GM12874 (cell line): ENCODE results near the gene ATF1.

ENCODE experiments used
- TF ChIP-seq, protein P1 (sequence below): IDR thresholded peaks from 2 replicates; pipeline ENCODE4 v1.5.1; 2011; ENCODE audit warnings: low read depth, mild to moderate bottlenecking, control low read depth, low read length, moderate library complexity; ENCODE audit not compliant: insufficient read depth

Gene ATF1

DNA sequence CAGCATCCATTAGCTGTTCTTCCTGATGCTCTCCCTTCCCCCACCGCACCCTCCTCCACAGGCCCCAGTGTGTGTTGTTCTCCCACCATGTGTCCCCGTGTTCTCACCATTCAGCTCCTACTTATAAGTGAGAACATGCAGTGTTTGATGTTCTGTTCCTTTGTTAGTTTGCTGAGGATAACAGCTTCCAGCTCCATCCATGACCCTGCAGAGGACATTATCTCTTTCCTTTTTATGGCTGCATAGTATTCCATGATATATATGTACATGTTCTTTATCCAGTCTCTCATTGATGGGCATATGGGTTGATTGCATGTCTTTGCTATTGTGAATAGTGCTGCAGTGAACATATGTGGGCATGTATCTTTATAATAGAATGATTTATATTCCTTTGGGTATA lies 9.0 kb downstream of the ATF1 start:
- TF ChIP-seq, protein P1, sequence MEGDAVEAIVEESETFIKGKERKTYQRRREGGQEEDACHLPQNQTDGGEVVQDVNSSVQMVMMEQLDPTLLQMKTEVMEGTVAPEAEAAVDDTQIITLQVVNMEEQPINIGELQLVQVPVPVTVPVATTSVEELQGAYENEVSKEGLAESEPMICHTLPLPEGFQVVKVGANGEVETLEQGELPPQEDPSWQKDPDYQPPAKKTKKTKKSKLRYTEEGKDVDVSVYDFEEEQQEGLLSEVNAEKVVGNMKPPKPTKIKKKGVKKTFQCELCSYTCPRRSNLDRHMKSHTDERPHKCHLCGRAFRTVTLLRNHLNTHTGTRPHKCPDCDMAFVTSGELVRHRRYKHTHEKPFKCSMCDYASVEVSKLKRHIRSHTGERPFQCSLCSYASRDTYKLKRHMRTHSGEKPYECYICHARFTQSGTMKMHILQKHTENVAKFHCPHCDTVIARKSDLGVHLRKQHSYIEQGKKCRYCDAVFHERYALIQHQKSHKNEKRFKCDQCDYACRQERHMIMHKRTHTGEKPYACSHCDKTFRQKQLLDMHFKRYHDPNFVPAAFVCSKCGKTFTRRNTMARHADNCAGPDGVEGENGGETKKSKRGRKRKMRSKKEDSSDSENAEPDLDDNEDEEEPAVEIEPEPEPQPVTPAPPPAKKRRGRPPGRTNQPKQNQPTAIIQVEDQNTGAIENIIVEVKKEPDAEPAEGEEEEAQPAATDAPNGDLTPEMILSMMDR, result no peak

DNA sequence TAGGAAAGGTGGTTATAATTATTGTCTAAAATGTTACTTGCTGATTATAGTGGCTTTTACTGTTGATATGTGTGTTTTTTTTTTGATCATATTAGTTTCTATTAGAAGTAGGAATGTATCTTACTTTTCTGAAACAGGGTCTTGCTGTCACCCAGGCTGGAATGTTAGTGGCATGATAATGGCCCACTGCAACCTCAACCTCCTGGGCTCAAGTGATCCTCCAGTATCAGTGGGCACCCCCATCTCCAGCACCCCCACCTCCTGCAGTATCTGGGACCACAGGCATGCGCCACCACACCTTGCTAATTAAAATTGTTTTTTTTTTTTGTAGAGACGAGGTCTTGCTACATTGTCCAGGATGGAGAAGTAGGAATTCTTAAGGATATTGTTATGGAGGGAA lies 11.3 kb downstream of the ATF1 start:
- TF ChIP-seq, protein P1, result no peak

DNA sequence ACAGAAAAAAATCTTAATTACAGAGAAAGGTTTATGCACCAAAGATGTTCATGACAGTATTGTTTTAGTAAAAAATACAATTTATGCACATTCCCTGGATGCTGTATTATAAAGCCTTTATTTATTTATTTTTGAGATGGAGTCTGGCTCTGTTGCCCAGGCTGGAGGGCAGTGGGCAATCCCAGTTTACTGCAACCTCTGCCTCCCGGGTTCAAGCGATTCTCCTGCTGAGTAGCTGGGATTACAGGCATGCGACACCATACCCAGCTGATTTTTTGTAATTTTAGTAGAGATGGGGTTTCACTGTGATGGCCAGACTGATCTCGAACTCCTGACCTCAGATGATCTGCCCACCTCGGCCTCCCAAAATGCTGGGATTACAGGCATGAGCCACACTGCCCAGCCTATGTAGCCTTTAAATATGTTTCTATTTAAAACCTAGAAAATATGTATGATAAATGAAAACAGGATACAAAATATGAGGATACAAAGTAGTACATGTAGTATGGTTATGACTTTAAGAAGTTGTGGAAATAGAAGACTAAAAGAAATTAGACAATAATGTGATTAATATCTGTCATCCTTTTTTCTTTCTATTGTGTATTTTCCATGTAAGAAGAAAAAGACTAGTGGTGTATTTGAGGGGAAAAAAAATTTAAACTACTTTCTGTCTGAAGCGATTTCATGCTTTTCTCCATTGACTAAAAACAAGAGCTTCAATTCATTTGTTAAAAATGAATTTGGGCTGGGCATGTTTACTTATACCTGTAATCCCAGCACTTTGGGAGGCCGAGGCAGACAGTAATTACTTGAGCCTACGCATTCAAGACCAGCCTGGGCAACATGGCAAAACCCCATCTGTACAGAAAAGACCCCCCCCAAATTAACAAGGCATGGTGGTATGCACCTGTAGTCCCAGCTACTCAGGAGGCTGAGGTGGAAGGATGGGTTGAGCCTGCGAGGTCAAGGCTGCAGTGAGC lies 13.1 kb downstream of the ATF1 start:
- TF ChIP-seq, protein P1, result no peak

DNA sequence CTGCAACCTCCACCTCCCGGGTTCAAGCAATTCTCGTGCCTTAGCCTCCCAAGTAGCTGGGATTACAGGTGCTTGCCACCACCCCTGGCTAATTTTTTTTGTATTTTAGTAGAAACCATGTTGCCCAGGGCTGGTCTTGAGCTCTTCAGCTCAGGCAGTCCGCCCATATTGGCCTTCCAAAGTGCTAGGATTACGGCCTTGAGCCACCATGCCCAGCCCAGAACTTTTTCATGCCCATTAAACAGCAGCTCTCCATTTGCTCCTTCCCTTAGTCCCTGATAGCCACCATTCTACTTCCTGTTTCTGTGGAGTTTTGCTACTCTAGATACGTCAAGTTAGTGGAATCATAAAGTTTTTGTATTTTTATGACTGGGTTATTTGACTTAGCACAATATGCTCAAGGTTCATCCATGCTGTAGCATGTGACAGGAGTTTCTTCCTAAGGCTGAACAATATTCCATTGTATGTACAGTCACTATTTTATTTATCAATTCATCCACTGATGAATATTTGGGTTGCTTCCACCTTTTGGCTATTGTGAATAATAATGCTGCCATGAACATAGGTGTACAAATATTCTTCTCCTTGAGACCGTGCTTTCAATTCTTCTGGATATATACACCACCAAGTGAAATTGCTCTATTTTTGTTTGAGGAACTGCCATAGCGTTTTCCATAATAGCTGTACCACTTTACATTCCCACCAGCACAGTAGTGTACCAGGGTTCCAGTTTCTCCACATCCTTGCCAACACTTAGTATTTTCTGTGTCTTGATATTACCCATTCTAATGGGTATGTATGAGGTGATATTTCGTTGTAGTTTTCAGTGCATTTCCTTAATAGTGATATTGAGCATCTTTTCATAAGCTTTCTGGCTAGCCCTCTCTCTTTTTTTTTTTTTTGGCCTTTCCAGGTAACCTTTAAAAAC lies 15.0 kb downstream of the ATF1 start:
- TF ChIP-seq, protein P1, result no peak

DNA sequence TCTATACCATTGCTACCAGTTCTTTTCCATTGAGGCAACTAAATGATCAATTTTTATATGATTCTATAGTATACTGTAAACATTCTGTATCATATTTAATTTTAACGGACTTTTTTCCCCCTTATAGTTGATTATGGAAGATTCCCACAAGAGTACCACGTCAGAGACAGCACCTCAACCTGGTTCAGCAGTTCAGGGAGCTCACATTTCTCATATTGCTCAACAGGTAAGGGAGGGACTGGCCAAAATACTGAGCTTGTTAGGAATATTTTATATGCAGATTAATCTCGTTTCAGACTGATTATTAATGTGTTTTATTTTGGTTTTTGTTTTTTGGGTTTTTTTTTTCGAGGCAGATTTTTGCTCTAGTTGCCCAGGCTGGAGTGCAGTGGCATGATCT lies 16.1 kb downstream of the ATF1 start:
- TF ChIP-seq, protein P1, result no peak

DNA sequence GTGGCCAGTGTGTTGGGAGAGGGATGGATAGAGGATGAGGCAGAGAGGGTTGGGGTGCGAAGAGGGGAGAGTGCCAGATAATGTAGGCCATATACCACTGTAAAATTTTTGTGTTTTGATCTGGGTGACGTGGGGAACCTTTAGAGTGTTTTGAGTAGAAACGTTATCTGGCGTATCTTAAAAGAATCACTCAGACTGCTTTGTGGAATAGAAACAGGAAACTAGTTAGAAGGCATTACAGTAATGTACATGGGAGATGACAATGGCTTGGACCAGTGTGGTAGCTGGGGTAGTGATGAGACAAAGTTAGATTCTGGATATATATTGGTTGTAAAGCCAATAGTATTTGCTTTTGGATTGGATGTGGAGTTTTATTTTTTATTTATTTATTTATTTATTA lies 20.6 kb downstream of the ATF1 start:
- TF ChIP-seq, protein P1, result no peak

DNA sequence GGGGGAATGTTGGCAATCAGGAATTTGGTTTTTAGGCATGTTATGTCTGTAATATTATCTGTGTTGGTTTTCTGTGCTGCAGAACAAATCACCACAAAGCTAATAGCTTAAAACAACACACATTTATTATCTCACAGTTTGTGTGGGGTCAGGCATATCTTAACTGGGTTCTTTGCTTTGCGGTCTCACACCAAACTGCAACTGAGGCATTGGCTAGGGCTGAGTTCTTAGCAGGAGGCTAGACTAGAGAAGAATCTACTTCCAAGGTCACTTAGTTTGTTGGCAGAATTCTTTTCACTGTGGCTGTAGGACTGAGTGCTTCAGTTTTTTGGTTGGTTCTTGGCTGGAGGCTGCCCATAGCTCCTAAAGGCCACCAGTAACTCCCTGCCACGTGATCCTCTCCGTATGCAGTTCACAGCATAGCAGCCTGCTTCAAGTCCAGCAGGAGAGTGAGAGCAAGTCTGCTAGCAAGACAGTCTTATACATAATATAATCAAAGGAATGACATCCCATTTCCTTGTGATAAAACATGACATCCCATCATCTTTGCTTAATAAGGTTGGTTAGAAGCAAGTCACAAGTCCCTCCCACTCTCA lies 21.6 kb downstream of the ATF1 start:
- TF ChIP-seq, protein P1, result no peak
